HG03439 (cell line): Measurements from ENCODE around the gene KRTAP10-6.
"Not testable (repeated sequence)": the region's sequence is repeated elsewhere in the genome, so short reads cannot be mapped to it uniquely, and the experiment has no call there.

Source experiments
- ATAC-seq: cut with Tn5 transposase; IDR thresholded peaks from one replicate; pipeline ENCODE4 v1.9.1; 2021; ENCODE audit warnings: mild to moderate bottlenecking, moderate library complexity; ENCODE audit not compliant: unreplicated experiment

KRTAP10-6 gene, protein sequence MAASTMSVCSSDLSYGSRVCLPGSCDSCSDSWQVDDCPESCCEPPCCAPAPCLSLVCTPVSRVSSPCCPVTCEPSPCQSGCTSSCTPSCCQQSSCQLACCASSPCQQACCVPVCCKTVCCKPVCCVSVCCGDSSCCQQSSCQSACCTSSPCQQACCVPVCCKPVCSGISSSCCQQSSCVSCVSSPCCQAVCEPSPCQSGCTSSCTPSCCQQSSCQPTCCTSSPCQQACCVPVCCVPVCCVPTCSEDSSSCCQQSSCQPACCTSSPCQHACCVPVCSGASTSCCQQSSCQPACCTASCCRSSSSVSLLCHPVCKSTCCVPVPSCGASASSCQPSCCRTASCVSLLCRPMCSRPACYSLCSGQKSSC

DNA sequence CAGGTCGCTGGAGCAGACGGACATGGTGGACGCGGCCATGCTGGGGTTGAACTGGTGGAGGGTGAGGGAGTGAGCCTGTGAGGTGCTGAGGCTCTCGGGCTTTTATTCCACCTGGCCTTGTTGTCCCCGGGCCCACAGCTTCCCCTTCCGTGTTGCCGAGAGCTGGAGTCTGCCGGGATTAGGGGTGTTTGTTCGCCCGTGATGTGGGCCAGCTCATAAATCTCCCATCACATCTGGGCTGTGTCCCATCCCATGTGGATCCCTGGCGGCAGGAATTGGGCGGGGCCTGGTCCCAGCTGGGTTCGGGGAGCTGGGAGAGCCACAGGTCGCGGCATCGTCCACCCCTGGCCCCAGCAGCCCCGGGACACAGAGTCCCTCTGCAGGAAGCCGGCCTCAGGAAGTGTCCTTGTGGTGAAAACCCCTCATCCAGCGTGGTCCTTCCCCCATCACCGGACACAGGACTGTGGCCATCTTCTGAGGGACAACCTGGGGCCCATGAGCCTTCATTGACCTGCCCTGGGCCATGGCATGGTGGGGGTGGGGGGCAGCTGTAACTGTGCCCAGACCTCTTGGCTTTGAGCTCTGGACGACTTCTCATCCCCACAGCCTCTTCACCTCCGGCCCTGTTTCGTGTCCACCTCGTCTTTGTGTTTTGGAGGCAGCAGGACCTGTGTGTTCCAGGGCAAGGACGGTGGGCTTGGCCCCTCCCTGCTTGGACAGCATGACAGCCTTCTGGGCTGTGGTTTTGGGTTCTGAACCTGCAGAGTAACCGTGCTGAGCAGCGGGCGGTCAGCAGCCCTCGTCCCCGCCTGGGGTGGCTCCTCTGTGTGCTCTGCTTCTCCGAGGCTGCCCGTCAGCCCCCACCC lies at the start of gene KRTAP10-6:
Gene KRTAP10-6 (minus strand): TSS at position 60 of the 866 bp plus-strand sequence. CDS start 21 bp downstream, at position 39.
- no peak for ATAC-seq

- ATAC-seq: no peak
Measured at GRCh38 chr21:44640761-44641160, 48.5 kb upstream of the KRTAP10-6 start.

DNA sequence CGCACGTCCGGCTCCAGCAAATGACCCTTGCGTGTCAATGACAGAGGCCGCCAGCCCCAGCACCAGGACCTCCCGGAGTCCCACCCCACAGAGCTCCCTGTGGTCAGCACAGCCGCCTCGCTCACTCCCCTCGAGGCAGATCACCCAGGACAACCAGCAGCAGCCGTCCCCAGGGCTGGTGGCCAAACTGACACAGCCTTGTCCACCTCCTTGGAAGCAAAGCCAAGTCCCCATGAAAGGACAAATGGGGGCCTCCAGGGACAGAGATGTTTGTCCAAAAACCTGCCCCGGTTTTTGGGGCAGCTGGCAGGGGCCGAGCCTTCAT lies 47.0 kb upstream of the KRTAP10-6 start:
- ATAC-seq: no peak

- not testable (repeated sequence) for ATAC-seq
Measured at GRCh38 chr21:44638506-44639330, 46.4 kb upstream of the KRTAP10-6 start.

GRCh38 chr21:44637851-44638348 lies 45.6 kb upstream of the KRTAP10-6 start:
- ATAC-seq: not testable (repeated sequence)

DNA sequence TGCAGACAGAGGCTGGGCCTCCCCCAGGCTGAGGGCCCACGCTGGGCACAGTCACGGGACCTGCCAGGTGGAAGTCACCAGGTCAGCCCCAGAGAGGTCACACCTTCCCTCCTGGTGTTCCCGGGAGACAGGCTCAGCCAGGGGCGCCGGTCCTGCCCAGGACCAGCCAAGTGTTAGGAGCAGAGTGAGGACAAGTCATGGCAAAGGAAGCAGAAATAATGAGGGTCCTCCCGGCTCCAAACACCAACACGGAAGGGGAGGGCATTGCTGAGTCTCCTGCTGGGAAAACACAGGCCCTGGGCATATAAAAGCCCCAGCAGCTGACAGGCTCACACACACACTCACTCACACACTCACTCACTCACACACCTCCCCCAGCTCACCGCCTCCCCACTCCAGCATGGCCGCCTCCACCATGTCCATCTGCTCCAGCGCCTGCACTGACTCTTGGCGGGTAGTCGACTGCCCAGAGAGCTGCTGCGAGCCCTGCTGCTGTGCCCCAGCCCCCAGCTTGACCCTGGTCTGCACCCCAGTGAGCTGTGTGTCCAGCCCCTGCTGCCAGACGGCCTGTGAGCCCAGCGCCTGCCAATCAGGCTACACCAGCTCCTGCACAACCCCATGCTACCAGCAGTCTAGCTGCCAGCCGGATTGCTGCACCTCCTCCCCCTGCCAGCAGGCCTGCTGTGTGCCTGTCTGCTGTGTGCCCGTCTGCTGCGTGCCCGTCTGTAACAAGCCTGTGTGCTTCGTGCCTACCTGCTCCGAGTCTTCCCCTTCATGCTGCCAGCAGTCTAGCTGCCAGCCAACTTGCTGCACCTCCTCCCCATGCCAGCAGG lies 44.9 kb upstream of the KRTAP10-6 start, which contains the start of gene KRTAP10-10:
Gene KRTAP10-10 (plus strand): TSS at position 339 of the 833 bp plus-strand sequence. CDS start 62 bp downstream, at position 401.
- no peak for ATAC-seq

- no peak for ATAC-seq
Measured at GRCh38 chr21:44636209-44637017, 44.1 kb upstream of the KRTAP10-6 start.

GRCh38 chr21:44632067-44632466 lies 39.8 kb upstream of the KRTAP10-6 start:
- no peak for ATAC-seq

DNA sequence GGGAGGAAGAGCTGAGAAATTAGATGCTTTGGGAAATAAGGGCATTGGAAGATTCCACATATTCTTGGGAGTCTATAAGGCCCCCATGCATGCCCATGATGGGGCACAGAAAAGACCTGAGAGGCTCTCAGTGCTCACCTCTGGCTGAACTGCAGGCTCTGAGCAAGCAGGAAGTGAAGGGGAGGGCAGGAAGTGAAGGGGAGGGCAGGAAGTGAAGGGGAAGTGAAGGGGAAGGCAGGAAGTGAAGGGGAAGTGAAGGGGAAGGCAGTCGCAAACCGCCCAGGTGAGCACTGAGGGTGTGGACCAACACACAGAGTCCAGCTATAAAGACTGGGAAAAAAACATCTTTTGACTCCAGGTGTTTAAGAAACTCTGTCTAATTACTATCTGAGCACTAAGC lies 38.1 kb upstream of the KRTAP10-6 start:
- ATAC-seq: no peak

DNA sequence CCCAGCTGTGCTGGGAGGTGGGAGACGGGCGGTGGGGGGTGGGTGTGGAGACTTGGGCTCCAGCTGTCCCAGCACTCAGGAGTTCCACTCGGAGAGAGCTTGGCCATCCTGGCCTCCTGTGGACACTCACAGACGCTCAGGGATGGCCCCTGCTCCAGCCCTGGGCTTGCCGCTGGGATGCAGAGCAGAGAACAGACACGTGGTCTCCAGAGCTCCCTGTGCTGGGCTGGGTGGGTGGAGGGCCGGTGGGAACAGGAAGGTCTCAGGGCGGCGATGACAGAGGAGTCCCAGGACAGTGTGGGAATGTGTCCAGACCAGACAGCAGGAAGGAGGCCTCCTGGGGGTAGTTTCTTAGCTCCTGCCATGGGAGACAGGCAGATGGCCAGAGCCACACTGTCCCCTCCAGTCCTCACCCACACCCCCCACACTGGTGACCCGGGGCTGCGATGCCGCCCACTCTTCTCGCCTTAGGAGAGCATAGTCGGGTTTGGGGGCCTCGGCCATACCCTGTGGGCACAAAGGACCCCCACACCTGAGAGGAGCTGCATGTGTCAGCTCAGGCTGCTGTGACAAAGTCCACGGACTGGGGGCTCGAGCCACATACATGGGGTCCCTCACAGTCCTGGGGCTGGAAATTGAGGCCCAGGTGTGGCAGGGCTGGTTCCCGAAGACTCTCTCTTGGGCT lies 36.5 kb upstream of the KRTAP10-6 start:
- no peak for ATAC-seq

GRCh38 chr21:44627831-44628233 lies 35.5 kb upstream of the KRTAP10-6 start:
- not testable (repeated sequence) for ATAC-seq

GRCh38 chr21:44627181-44627822 lies 35.0 kb upstream of the KRTAP10-6 start:
- ATAC-seq: not testable (repeated sequence)

- ATAC-seq: no peak
Measured at GRCh38 chr21:44626673-44627143, 34.4 kb upstream of the KRTAP10-6 start, which contains the start of gene KRTAP10-9. TSS of gene KRTAP10-9 (plus strand) at chr21:44627093. CDS start at chr21:44627172, 79 bp downstream.

GRCh38 chr21:44626262-44626661 lies 34.0 kb upstream of the KRTAP10-6 start:
- ATAC-seq: no peak

DNA sequence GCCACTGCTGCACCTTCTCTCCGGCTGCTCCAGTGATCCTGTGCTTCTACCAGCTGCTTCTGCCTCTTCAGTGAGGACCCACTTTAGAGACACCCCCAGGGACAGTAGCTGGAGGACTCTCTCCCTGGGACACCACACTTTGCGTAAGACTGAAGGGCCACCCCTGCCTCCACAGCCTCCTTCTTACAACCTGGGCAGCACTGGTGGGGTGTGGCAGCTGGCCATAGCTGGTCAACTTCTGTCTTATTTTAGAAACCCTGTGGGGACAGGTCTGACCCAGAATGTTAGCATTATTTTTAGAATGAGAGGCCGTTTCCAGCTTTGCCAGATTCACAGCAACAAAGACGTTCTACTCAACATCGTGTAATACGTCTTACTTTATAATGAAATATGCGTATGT lies 33.5 kb upstream of the KRTAP10-6 start:
- no peak for ATAC-seq

DNA sequence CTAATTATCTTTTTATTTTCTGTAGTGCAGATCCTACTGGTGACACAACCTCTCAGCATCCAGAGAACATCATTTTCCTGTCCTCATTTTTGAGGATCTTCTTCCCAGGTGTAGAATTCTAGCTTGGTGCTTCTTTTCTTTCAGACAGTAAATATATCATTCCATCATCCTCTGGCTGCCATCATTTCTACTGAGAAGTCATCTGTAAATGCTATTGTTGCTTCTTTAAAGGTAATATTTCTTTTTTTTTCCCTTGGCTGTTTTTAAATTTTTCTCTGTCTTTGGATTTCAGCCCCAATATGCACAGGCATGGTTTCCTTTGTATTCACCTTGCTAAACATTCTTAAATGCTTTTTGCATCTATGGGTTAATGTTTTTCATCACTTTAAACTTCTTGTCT lies 31.3 kb upstream of the KRTAP10-6 start:
- no peak for ATAC-seq

DNA sequence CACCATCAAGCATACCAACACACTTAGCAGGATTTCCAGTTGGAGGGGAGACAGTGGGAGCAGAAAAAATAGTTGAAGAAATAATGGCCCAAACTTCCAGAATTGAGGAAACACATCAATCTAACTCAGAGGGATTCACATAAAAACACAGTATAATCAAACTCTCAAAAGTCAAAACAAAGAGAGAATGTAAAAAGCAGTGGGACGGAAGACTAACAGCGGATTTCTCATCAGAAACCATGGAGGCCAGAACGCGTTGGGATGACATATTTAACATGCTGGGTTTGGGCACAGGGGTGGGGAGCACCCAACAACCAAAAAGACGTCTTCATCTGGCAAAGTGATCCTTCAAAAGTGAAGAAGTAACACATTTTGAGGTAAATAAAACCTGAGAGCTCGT lies 27.6 kb upstream of the KRTAP10-6 start:
- ATAC-seq: no peak

DNA sequence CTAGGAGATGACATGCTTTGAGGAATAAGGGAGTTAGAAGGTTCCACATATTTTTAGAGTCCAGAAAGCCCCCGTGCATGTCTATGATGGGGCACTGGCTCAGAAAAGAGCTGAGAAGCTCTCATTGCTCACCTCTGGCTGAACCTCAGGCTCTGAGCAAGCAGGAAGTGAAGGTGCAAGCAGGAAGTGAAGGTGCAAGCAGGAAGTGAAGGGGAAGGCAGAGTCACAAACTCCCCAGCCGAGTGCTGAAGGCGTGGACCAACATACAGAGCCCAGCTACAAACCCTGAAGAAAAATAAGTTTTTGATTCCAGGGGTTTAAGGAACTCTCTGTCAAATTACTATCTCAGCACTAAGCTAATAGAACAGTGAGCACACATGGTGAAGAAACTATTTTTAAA lies 26.6 kb upstream of the KRTAP10-6 start:
- ATAC-seq: no peak
